ENCODE data around the gene VEGFB.
A peak's percentile ranks its signal among the peaks of the same experiment; 100 is the strongest.

The VEGFB gene

DNA sequence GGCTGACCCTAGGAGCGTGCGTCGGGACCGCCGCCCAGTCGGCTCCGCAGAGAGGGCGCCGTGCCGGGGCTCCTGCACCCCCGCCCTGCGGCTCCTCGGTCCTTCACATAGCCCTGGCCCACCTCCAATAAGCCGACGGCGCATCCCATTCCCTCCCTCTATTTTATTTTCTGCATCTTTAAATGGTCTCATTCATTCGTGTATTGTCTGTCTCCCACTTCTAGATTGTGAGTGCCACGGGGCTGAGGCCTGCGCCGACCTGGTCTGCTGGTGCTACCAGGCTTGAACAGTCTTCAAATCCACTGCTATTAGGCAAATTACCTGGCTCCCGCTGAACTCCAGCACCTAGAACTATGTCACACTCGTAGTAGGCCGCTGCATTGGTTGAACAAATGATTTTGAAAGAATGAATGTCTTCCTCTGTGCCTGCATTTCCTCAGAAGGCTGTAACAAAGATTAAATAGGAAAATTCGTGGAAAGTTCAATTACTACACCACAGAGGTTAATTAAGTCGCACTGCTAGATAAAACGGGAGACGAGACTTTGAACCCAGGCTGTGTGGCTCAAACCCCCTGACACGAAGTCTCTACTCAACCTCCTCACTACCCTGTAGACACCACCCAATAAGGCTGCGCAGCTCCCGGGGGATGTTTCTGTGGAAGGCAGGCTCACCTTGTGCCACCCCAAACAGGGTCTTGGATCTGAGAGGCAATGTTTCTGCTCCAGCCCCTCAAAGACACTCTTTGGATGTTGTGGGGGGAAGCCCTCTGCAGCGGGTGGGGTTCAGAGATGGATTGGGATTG lies 13.5 kb downstream of the VEGFB start:
- no peak for DNase-seq

GRCh38 chr11:64248578-64248977 lies 14.2 kb downstream of the VEGFB start:
- DNase-seq: no peak

DNA sequence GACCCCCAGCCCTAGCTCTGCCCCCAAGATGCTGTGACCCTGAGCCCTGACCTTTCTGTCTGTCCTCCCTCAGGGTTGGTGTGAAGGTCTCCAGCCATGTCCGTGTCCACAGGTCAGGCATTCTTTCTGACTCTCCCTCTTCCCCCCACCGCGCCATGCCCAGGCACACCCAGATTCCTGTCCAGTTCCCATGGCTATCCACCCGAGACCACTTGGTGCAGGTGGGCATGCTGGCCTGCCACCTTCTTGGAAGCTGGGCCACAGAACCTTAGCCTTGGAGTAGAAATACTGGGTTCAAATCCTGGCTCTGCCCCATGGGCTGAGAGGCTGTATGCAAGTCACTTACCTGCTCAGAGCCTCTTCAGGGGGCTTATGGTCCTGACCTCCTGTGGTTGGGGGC lies 14.7 kb downstream of the VEGFB start:
- DNase-seq: no peak

- no peak for DNase-seq
Observed at GRCh38 chr11:64249563-64250414, 15.4 kb downstream of the VEGFB start.

DNA sequence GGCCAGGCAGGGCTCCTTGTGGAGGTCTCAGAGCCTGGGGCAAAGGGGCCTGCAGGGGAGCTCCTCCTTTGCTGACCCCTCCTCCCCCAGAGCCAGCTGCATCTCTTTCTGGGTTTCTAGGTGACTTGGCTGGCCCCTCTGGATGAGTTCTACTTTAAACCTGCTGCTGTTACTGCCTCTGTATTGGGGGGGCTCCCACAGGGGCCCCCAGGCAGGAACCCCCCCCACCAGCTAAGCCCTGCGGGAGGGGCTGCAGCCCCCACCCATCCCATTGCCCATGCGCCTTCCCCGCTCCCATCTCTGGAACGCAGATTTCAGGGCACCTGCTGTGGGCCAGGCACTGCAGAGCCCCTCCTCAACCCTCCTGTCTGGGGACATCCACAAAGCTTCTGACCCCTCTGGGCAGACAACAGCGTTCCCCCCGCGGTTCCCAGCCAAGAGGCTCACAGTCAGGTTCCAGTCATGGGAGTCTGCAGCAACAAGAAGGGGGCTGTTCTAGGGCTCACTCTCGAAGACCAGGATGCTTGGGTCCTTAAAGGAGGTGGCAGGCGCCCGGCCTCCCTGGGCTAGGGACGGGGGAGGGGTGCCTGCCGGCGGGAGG lies 16.1 kb downstream of the VEGFB start:
- DNase-seq: no peak

DNA sequence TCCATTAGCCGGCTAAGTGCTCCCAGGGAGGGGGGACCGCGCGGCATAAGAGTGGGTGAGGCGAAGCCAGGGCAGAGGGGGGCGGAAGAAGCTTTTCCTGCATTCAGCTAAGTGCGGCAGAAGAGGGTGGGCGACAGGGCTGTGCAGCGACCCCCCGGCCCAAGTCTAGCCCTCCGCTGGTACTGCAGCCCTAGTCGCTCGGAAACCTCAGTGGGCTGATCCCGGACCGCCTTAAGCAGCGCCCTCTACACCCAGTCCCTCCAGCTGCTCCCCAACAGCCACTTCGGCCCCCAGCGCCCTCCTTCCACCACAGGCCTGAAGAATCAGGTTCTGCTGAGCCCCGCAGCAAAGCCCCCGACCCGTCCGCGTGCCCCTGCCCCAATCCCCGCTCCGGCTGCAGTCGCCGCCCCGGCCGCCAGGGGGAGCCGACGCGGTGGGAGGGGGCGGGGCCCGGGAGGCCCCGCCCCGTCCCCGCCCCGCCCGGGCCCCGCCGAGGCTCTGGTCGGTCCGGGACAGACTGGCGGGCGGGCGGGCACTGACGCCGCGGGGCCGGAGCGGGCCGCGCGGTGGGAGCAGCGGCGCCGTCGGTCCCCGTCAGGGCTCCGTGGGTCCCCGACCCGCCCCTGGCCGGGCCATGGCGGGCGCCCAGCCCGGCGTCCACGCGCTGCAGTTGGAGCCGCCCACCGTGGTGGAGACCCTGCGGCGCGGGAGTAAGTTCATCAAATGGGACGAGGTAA lies 16.8 kb downstream of the VEGFB start, which contains the start of gene PLCB3:
TSS of gene PLCB3 (plus strand) at position 515 of the 737 bp plus-strand sequence. CDS start at position 635, 120 bp downstream.
- peak; percentile 77 for DNase-seq

DNA sequence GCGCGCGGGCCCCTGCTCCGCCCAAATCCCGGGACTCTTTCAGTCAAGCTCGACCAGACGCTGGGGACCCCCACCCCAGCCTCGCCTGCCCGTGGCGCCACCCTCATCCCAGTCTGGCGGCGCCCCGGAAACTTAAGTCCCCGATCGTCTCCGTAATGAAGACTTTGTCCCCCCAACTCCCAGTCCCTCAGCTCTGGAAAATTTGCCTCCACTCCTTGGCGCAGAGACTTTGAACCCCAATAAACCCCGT lies 17.3 kb downstream of the VEGFB start:
- DNase-seq: peak; percentile 50

- no peak for DNase-seq
Observed at GRCh38 chr11:64252003-64252872, 17.9 kb downstream of the VEGFB start.

- no peak for DNase-seq
Observed at GRCh38 chr11:64253043-64253442, 18.7 kb downstream of the VEGFB start.

DNA sequence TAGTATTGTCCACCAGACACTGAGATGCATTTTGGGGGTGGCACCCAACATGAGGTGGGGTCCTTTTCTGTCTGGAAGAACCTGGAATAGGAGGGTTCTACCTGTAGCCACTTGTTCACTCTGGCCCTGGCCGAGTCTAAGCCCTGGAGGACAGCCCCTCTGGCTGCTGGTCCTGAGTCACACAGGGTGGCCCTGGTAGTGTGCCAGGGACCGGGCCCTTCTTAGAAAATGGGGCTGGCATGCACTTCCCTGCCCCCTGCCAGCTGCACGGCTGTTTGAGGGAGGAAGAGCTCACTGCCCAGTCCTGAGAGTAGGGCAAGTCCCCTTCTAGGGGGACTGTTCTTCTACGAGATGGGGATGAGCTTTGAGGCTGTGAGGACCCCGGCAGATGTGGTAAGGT lies 19.1 kb downstream of the VEGFB start:
- DNase-seq: no peak

DNA sequence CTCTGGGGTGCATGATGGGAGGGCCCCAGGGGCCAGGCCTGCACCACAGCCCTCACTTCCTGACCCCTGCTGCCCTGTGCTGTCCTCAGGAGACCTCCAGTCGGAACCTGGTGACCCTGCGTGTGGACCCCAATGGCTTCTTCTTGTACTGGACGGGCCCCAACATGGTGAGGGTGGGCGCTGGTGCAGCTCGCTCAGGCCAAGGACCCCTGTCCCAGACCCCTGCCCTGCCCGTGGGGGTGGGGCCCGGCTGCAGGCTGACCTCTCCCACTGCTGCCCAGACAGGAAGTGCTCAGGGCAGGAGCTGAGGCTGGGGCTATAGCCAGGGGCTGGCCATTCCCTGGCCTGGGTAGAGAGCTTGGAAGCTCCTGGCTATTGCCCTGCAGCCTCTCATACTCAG lies 19.9 kb downstream of the VEGFB start:
- no peak for DNase-seq

DNA sequence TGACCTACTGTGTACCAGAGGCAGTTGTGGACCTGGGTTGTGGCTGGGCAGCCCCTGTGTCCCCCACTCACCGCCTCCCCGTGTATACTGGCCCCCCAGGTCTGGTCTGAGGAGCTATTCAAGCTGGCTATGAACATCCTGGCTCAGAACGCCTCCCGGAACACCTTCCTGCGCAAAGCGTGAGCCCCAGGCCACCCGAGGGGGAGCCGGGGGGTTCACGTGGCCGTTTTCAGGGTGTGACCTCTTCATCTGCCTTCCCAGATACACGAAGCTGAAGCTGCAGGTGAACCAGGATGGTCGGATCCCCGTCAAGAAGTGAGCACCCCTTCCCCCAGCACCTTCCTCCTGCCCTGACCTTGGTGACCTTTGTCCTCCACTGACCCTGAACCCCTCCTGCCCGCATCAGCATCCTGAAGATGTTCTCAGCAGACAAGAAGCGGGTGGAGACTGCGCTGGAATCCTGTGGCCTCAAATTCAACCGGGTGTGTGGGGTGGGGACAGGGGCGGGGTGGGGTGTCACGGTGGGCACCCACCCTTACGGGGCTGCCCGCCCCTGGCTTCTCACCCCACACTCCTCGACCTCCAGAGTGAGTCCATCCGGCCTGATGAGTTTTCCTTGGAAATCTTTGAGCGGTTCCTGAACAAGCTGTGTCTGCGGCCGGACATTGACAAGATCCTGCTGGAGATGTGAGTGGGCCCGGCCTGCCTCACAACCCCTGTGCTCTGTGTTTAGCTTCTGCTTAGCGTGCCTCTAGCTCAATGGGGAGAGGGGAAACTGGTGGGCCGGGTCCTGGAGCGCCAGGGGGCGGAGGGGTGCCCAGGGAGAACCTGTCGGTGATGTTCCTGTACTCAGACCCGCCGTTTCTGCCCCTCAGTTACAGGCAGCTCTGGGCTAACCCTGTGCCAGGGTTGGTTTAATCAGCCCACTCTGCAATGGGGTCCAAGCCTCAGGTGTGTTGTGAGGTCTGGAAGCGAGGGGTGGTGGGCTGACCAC lies 21.0 kb downstream of the VEGFB start:
- no peak for DNase-seq

DNA sequence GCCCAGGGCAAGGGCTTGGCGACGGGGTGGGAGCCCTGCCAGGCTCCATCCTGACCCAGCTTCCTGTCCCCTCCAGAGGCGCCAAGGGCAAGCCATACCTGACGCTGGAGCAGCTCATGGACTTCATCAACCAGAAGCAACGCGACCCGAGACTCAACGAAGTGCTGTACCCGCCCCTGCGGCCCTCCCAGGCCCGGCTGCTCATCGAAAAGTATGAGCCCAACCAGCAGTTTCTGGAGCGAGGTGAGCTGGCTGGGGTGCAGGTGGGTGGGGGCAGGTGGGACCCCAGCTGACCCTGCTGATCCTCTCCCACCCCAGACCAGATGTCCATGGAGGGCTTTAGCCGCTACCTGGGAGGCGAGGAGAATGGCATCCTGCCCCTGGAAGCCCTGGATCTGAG lies 21.9 kb downstream of the VEGFB start:
- no peak for DNase-seq

DNA sequence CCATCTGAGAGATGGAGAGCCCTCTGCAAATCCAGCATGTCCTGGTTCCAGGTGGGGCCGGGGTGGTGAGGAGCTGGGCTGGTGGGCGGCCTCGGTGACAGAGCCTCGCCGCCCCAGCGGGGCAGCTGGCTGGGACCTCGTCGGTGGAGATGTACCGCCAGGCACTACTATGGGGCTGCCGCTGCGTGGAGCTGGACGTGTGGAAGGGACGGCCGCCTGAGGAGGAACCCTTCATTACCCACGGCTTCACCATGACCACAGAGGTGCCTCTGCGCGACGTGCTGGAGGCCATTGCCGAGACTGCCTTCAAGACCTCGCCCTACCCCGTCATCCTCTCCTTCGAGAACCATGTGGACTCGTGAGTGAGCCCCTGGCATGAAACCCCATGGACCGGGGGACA lies 24.0 kb downstream of the VEGFB start:
- DNase-seq: no peak

GRCh38 chr11:64258946-64259532 lies 24.7 kb downstream of the VEGFB start:
- no peak for DNase-seq

- DNase-seq: no peak
Observed at GRCh38 chr11:64259533-64260067, 25.2 kb downstream of the VEGFB start.

DNA sequence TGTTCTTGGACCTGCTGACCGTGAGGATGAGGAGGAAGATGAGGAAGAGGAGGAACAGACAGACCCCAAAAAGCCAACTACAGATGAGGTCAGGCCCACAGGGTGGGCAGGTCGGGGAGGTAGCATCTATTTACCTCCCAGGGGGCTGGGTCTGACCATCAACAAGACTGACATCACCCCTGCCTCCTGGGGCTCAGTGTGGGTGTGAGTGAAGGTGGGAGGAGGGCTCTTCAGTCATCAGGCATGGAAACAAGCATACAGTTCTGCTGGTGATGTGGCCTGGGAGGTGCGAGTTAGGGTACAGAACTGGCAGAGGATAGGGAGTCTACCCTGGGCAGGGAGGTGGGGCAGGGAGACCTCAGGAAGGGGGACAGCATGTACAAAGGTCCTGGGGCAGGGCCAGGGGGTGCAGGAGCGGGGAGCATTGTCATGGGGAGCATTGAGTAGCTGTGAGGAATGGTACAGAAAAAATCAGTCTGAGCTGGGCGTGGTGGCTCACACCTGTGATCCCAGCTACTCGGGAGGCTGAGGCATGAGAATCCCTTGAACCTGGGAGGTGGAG lies 25.8 kb downstream of the VEGFB start:
- no peak for DNase-seq

DNA sequence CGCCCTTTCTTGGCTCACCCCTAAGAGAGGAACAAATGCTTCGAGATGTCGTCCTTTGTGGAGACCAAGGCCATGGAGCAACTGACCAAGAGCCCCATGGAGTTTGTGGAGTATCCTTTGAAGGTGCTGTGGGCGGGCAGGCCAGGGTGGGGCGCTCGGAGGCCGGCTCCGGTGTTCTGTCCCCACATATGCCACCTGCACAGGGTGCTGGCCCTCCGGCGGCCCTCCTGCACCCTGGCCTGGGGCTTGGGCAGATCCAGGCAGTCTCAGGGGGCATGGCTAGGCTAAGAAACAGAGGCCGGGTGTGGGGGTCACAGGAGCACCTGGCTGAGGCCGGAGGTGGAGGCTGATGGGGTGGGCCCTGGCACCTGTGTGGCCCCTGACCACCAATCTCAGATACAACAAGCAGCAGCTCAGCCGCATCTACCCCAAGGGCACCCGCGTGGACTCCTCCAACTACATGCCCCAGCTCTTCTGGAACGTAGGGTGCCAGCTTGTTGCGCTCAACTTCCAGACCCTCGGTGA lies 27.2 kb downstream of the VEGFB start:
- no peak for DNase-seq

DNA sequence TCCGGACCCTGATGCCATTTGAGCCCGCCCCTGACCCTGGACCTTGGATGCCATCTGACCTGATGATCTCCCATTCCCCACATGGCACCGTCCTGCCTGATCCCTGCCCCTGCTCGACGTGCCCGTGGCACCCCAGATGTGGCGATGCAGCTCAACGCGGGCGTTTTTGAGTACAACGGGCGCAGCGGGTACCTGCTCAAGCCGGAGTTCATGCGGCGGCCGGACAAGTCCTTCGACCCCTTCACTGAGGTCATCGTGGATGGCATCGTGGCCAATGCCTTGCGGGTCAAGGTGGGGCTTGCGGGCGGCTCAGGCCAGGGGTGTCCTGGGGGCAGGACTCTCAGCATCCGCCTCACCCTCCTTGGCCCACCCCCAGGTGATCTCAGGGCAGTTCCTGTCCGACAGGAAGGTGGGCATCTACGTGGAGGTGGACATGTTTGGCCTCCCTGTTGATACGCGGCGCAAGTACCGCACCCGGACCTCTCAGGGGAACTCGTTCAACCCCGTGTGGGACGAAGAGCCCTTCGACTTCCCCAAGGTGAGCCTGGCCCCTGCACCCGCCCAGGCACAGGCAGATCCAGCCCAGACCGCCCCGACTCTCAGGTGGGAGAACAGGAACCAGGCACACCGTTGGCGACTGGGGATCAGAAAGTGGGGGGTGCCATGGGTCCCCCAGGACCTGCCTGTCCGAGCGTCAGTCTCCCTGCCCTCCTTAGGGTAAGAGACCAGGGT lies 28.1 kb downstream of the VEGFB start:
- no peak for DNase-seq

All from retina (tissue), 1 donor.